K562 (cell line): Measurements from ENCODE around the gene TMEM101. TPM values are rescaled to one million over a fixed set of nuclear protein-coding genes. Genes with fewer than 3 reads are reported as not detected.
A peak's percentile ranks its signal among the peaks of the same experiment; 100 is the strongest.

Source experiments
- DDX20 ChIP-seq: fragments of 450-650 bp; IDR thresholded peaks from 2 replicates; pipeline ENCODE4 v1.6.1; 2016; ENCODE audit warnings: missing genetic modification characterization, low read depth, mild to moderate bottlenecking, missing compliant biosample characterization, moderate library complexity
- DMBX1 ChIP-seq: fragments of 250-450 bp; sonication (Bioruptor Pico); IDR thresholded peaks from 2 replicates; pipeline ENCODE4 v1.8.0; 2022; ENCODE audit warnings: inconsistent platforms, mild to moderate bottlenecking, moderate library complexity, borderline replicate concordance
- ELF4 ChIP-seq: fragments of 450-650 bp; formaldehyde crosslinking; IDR thresholded peaks from 2 replicates; pipeline ENCODE4 v1.4.0; 2022; ENCODE audit warnings: missing genetic modification characterization
- EZH2 ChIP-seq: IDR thresholded peaks from 2 replicates; pipeline ENCODE4 v1.6.1; 2012; ENCODE audit warnings: low read depth, mild to moderate bottlenecking, inconsistent platforms, low read length, borderline replicate concordance
- HDAC8 ChIP-seq: fragments of 450-650 bp; IDR thresholded peaks from 2 replicates; pipeline ENCODE4 v1.6.1; 2016; ENCODE audit warnings: mild to moderate bottlenecking, missing genetic modification characterization, moderate library complexity, missing compliant biosample characterization
- HDGF ChIP-seq: fragments of 450-650 bp; IDR thresholded peaks from 2 replicates; pipeline ENCODE4 v1.6.1; 2016
- HMGN3 ChIP-seq: IDR thresholded peaks from 2 replicates; pipeline ENCODE4 v1.6.1; 2011; ENCODE audit warnings: borderline replicate concordance, low read depth, mild to moderate bottlenecking, mixed read lengths, low read length; ENCODE audit not compliant: insufficient read length; ENCODE audit errors: extremely low read depth
- MEF2A ChIP-seq: IDR thresholded peaks from 2 replicates; pipeline ENCODE4 v1.6.1; 2011; ENCODE audit warnings: low read depth, mild to moderate bottlenecking, low read length, moderate library complexity; ENCODE audit not compliant: control insufficient read depth
- NR2C2 ChIP-seq, 2 experiments: fragments of 200-800 bp in 1 of 2; sonication (Bioruptor generic) in 1 of 2; sonication (generic) in 1 of 2; formaldehyde crosslinking in 1 of 2; IDR thresholded peaks; 2 replicates each; pipeline versions ENCODE4 v1.6.1 to v1.8.0; 2016 to 2022; ENCODE audit warnings: mild to moderate bottlenecking in 1 of 2, missing compliant biosample characterization in 1 of 2, missing genetic modification characterization in 1 of 2, missing genetic modification reagents in 1 of 2
- PRPF4 ChIP-seq: fragments of 200-400 bp; formaldehyde crosslinking; IDR thresholded peaks from one replicate; pipeline ENCODE4 v1.6.1; 2017; ENCODE audit warnings: low read length, low read depth, mild to moderate bottlenecking; ENCODE audit not compliant: insufficient read depth, poor library complexity, severe bottlenecking
- RBFOX2 ChIP-seq: fragments of 200-400 bp; formaldehyde crosslinking; IDR thresholded peaks from 2 replicates; pipeline ENCODE4 v1.6.1; 2017; ENCODE audit warnings: low read depth, mild to moderate bottlenecking, low read length, moderate library complexity
- WHSC1 ChIP-seq: IDR thresholded peaks from one replicate; pipeline ENCODE4 v1.6.1; 2012; ENCODE audit warnings: low read length, control low read depth, inconsistent platforms
- XRCC4 ChIP-seq: IDR thresholded peaks from one replicate; pipeline ENCODE4 v1.6.1; 2011; ENCODE audit not compliant: insufficient read depth, insufficient read length; ENCODE audit errors: extremely low read depth
- ZFPM2 ChIP-seq: fragments of 250-450 bp; sonication (Bioruptor Pico); IDR thresholded peaks from 2 replicates; pipeline ENCODE4 v1.5.1; 2022; ENCODE audit warnings: mild to moderate bottlenecking
- ZNF583 ChIP-seq: fragments of 250-450 bp; sonication (Bioruptor Pico); IDR thresholded peaks from 2 replicates; pipeline ENCODE4 v1.4.0; 2020
- ZNF79 ChIP-seq: fragments of 250-450 bp; sonication (Bioruptor Pico); IDR thresholded peaks from 2 replicates; pipeline ENCODE4 v1.4.0; 2020; ENCODE audit warnings: low read depth, mild to moderate bottlenecking, moderate library complexity
- ZNF830 ChIP-seq: fragments of 250-450 bp; sonication (Bioruptor Pico); IDR thresholded peaks from 2 replicates; pipeline ENCODE4 v1.5.0; 2021; ENCODE audit warnings: mild to moderate bottlenecking
- polyA plus RNA-seq, 8 experiments: library from polyadenylated mRNA; depleted of rRNA in 4 of 8; stranded (reverse) in 5 of 8; unstranded in 3 of 8; fragments of >200 nt; fragmentation: Nextera tagmentation in 2 of 8; fragmentation: Illumina TruSeq in 1 of 8; extraction: Ambion mirVana in 2 of 8; extraction: Trizol in 1 of 8; gene quantifications; 2 replicates each; pipeline versions ENCODE4 v1.2.1 to v1.2.3, GENCODE V29; 2011 to 2014; ENCODE audit warnings: inconsistent platforms in 1 of 8, missing spikeins in 1 of 8
- total RNA-seq, 7 experiments: library from RNA; depleted of rRNA in 6 of 7; stranded (reverse); fragments of >200 nt in 6 of 7; fragmentation: Illumina TruSeq in 2 of 7; extraction: Trizol in 2 of 7; gene quantifications; 2 replicates each; pipeline versions ENCODE4 v1.2.1 to v1.2.3, GENCODE V29; 2011 to 2021; ENCODE audit warnings: low replicate concordance in 1 of 7
- TF ChIP-seq, protein P1 (sequence below): fragments of 250-450 bp; sonication (Bioruptor Pico); IDR thresholded peaks from 2 replicates; pipeline ENCODE4 v1.4.0; 2020
- TF ChIP-seq, protein P2 (sequence below): fragments of 250-450 bp; sonication (Bioruptor Pico); IDR thresholded peaks from 2 replicates; pipeline ENCODE4 v1.5.0; 2021
- TF ChIP-seq, protein P3 (sequence below): sonication (generic); formaldehyde crosslinking; IDR thresholded peaks from 2 replicates; pipeline ENCODE4 v1.8.1; 2023; ENCODE audit warnings: mild to moderate bottlenecking, missing genetic modification reagents
- TF ChIP-seq, protein P4 (sequence below): fragments of 250-450 bp; sonication (Bioruptor Pico); IDR thresholded peaks from 2 replicates; pipeline ENCODE4 v1.5.0; 2021; ENCODE audit warnings: mild to moderate bottlenecking, borderline replicate concordance

The TMEM101 gene
- total and polyA plus RNA-seq, 9 of the 15 experiments (the other 6 are each of a cell fraction or from before 2014, with no cell fraction given) = 21.2 to 110 (median 37.8) TPM

DNA sequence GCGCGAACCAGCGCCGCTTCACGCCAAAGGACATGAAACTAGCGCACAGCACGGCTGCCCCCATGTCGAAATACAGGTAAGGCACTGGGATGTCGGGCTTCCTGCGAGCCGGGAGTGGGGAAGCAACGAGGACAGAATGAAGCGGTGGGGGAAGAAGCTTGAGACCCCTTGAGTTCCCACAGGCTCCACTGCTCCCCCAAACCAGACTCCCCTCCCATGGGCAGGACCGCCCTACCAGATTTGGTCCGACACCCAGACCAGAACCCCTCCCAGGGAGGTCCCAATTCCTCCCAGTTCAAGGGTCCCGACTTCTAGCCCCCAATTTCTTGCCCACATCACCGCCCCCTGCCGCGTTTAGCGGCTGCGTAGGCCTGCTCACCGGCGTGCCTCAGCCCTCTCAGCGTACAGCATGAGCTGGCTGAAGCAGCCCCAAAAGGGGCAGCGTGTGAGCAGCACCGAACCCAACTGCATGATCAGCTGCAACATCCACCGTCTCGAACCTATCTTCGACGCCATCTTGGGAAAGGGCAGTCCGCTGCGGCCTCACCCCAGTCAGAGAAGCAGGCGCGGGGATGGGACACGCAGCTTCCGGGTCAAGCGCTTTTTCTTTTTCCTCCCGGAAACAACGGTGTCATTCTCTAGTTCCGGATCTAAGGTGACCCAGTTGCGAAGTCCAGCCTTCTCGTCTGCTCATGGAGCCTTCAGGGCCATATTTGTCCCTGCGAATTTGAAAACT lies at the start of gene TMEM101 (continued):
- TF ChIP-seq, protein P1, sequence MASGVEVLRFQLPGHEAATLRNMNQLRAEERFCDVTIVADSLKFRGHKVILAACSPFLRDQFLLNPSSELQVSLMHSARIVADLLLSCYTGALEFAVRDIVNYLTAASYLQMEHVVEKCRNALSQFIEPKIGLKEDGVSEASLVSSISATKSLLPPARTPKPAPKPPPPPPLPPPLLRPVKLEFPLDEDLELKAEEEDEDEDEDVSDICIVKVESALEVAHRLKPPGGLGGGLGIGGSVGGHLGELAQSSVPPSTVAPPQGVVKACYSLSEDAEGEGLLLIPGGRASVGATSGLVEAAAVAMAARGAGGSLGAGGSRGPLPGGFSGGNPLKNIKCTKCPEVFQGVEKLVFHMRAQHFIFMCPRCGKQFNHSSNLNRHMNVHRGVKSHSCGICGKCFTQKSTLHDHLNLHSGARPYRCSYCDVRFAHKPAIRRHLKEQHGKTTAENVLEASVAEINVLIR = peak; percentile 91
- TF ChIP-seq RBFOX2 = peak; percentile 88
- peak; percentile 64; the same call in 1 of the 2 replicates for TF ChIP-seq MEF2A
- TF ChIP-seq, protein P2, sequence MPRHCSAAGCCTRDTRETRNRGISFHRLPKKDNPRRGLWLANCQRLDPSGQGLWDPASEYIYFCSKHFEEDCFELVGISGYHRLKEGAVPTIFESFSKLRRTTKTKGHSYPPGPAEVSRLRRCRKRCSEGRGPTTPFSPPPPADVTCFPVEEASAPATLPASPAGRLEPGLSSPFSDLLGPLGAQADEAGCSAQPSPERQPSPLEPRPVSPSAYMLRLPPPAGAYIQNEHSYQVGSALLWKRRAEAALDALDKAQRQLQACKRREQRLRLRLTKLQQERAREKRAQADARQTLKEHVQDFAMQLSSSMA (CRISPR knock-in tag) = no peak
- TF ChIP-seq NR2C2 (CRISPR knock-in tag; IDR thresholded peaks at IDR 0.05) = peak; percentile 99
- peak; percentile 100 for TF ChIP-seq NR2C2 (tag; IDR thresholded peaks at IDR 0.05)
- no peak for TF ChIP-seq EZH2
- no peak for TF ChIP-seq XRCC4
- TF ChIP-seq HDAC8 (tag) = no peak
- TF ChIP-seq HMGN3 = no peak
- 0 out of 2 replicates have a peak, but pooled peaks have one; percentile 17 for TF ChIP-seq ZNF79
- TF ChIP-seq HDGF = no peak
- TF ChIP-seq DDX20 (tag) = no peak
- no peak for TF ChIP-seq WHSC1
- TF ChIP-seq PRPF4 = no peak
- no peak for TF ChIP-seq ZNF583 (CRISPR knock-in tag)
- TF ChIP-seq ZFPM2 (CRISPR knock-in tag) = 0 out of 2 replicates have a peak, but pooled peaks have one; percentile 11
- TF ChIP-seq, protein P3, sequence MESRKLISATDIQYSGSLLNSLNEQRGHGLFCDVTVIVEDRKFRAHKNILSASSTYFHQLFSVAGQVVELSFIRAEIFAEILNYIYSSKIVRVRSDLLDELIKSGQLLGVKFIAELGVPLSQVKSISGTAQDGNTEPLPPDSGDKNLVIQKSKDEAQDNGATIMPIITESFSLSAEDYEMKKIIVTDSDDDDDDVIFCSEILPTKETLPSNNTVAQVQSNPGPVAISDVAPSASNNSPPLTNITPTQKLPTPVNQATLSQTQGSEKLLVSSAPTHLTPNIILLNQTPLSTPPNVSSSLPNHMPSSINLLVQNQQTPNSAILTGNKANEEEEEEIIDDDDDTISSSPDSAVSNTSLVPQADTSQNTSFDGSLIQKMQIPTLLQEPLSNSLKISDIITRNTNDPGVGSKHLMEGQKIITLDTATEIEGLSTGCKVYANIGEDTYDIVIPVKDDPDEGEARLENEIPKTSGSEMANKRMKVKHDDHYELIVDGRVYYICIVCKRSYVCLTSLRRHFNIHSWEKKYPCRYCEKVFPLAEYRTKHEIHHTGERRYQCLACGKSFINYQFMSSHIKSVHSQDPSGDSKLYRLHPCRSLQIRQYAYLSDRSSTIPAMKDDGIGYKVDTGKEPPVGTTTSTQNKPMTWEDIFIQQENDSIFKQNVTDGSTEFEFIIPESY = peak; percentile 75
- TF ChIP-seq DMBX1 (CRISPR knock-in tag) = peak; percentile 48; the same call in 1 of the 2 replicates
- TF ChIP-seq, protein P4, sequence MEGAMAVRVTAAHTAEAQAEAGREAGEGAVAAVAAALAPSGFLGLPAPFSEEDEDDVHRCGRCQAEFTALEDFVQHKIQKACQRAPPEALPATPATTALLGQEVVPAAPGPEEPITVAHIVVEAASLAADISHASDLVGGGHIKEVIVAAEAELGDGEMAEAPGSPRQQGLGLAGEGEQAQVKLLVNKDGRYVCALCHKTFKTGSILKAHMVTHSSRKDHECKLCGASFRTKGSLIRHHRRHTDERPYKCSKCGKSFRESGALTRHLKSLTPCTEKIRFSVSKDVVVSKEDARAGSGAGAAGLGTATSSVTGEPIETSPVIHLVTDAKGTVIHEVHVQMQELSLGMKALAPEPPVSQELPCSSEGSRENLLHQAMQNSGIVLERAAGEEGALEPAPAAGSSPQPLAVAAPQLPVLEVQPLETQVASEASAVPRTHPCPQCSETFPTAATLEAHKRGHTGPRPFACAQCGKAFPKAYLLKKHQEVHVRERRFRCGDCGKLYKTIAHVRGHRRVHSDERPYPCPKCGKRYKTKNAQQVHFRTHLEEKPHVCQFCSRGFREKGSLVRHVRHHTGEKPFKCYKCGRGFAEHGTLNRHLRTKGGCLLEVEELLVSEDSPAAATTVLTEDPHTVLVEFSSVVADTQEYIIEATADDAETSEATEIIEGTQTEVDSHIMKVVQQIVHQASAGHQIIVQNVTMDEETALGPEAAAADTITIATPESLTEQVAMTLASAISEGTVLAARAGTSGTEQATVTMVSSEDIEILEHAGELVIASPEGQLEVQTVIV = no peak
- TF ChIP-seq ELF4 (CRISPR knock-in tag) = no peak
- peak; percentile 45; the same call in 1 of the 2 replicates for TF ChIP-seq ZNF830 (CRISPR knock-in tag)
